HUES6 (cell line): Measurements from ENCODE around the gene TNKS2.

Experiments
- H3K27ac ChIP-seq: 2 replicates; pipeline ENCODE4 v1.7.0; 2013; ENCODE audit warnings: low read depth, mild to moderate bottlenecking, low read length, inconsistent platforms
- H3K27me3 ChIP-seq: 2 replicates; pipeline ENCODE4 v1.6.1; 2013; ENCODE audit warnings: low read length; ENCODE audit not compliant: control insufficient read depth, insufficient read depth
- H3K36me3 ChIP-seq: 2 replicates; pipeline ENCODE4 v1.6.1; 2013; ENCODE audit warnings: low read length; ENCODE audit not compliant: control insufficient read depth, insufficient read depth
- H3K4me1 ChIP-seq: 2 replicates; pipeline ENCODE4 v1.6.1; 2013; ENCODE audit warnings: low read length; ENCODE audit not compliant: control insufficient read depth, insufficient read depth
- H3K4me3 ChIP-seq: 2 replicates; pipeline ENCODE4 v1.5.1; 2013; ENCODE audit warnings: low read depth, low read length
- H3K9ac ChIP-seq: one replicate; pipeline ENCODE4 v1.6.1; 2013; ENCODE audit warnings: mild to moderate bottlenecking, low read length
- H3K9me3 ChIP-seq: 2 replicates; pipeline ENCODE4 v1.6.1; 2013; ENCODE audit warnings: low read depth, low read length; ENCODE audit not compliant: control insufficient read depth, insufficient read depth

TNKS2 gene

GRCh38 chr10:91813251-91813650 lies 15.0 kb downstream of the TNKS2 start:
- H3K9ac ChIP-seq, result no peak overlapping the region
- no peaks in the 10 kb centered on the region for H3K9me3 ChIP-seq
- no peaks in the 10 kb centered on the region for H3K4me1 ChIP-seq
- peaks cover 58% of the 10 kb centered on the region for H3K36me3 ChIP-seq
- no peak overlapping the region for H3K27ac ChIP-seq
- H3K27me3 ChIP-seq, result no peaks in the 10 kb centered on the region
- no peak overlapping the region for H3K4me3 ChIP-seq

DNA sequence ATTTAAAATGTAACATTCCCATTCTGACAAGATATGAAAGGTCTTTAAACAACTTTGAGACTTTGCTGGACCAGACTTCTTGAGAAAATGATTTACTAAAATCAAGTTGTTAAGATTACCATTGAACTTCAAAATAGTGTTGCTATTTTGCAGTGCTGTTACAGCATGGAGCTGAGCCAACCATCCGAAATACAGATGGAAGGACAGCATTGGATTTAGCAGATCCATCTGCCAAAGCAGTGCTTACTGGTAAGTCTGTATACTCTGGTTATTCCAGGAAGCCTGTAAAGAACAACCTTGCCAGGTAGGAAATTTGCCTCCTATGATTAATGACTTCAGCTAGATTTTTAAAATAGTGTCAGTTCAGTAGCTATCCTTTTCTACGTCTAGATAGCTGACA lies 18.8 kb downstream of the TNKS2 start:
- no peak overlapping the region for H3K9ac ChIP-seq
- H3K4me3 ChIP-seq, result no peak overlapping the region
- H3K27ac ChIP-seq, result no peak overlapping the region
- peaks cover 94% of the 10 kb centered on the region for H3K36me3 ChIP-seq
- no peaks in the 10 kb centered on the region for H3K4me1 ChIP-seq
- H3K27me3 ChIP-seq, result no peaks in the 10 kb centered on the region
- H3K9me3 ChIP-seq, result no peaks in the 10 kb centered on the region

DNA sequence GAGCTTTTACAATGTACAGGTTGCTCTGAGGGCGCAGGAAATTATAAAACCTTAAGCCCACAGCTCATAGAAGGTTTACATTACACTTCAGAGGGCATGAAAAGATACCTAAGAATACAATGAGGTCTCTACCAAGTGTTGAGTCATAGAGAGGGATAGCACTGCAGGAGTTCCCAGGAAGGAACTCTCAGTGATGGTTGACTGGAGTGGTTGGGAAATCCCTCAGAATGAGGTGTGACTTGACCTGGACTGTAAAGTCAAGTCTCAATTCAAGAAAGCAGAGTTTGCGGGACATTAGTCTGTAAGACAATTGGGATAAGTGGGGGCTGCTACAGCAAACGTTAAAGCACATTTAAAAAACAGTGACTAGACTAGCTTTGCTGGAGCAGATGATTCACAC lies 21.9 kb downstream of the TNKS2 start:
- Histone ChIP-seq H3K9ac (no peak overlapping the region), H3K36me3 (peaks cover 91% of the 10 kb centered on the region), H3K27me3 (no peaks in the 10 kb centered on the region), H3K27ac (no peak overlapping the region), H3K9me3 (no peaks in the 10 kb centered on the region), H3K4me3 (no peak overlapping the region), H3K4me1 (no peaks in the 10 kb centered on the region)

GRCh38 chr10:91824076-91824475 lies 25.9 kb downstream of the TNKS2 start:
- Histone ChIP-seq H3K4me3 (no peak overlapping the region), H3K9me3 (no peaks in the 10 kb centered on the region), H3K4me1 (no peaks in the 10 kb centered on the region), H3K27ac (no peak overlapping the region), H3K9ac (no peak overlapping the region), H3K36me3 (peaks cover 96% of the 10 kb centered on the region), H3K27me3 (no peaks in the 10 kb centered on the region)

DNA sequence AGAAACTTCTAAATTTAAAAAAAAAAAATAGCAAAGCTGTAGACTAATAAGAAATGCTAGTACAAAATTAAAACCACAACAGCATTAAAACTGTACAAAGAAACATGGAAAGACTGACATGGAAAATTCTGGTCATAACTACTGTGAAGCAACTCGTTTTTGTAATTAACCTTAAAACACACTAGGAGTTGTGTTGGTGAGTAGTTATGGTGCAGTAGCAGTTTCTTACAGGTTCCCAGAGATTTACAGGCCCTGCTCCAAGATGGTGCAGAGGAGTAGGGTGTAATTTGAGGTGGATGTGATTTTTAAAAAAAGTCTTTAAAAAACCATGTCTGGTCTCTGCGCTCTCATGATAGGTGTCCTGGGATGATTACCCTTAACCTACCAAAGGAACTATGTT lies 31.0 kb downstream of the TNKS2 start:
- no peaks in the 10 kb centered on the region for H3K27me3 ChIP-seq
- H3K4me1 ChIP-seq, result no peaks in the 10 kb centered on the region
- H3K36me3 ChIP-seq, result peaks cover 97% of the 10 kb centered on the region
- H3K9ac ChIP-seq, result no peak overlapping the region
- no peak overlapping the region for H3K27ac ChIP-seq
- H3K4me3 ChIP-seq, result no peak overlapping the region
- H3K9me3 ChIP-seq, result no peaks in the 10 kb centered on the region

DNA sequence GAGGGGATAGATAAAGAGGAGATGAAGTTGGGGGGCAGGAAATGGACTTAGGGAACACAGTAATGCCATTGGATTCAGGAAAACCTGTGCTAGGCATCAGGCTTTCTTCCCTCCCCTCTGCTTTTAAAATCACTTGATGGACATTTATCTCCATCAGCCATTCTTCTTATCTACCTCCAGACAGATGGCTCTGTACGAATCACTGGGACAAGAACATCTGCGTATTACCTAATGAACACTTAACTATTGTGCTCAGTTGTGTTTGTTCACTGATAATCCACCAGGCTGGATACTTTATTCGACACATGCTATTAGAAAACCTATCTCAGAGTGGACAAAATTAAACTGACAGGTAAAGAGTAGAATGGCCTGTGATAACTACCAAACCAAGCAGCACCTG lies 40.0 kb downstream of the TNKS2 start:
- Histone ChIP-seq H3K9me3 (no peaks in the 10 kb centered on the region), H3K4me3 (no peak overlapping the region), H3K4me1 (no peaks in the 10 kb centered on the region), H3K27me3 (no peaks in the 10 kb centered on the region), H3K27ac (no peak overlapping the region), H3K36me3 (peaks cover 95% of the 10 kb centered on the region), H3K9ac (no peak overlapping the region)

GRCh38 chr10:91843083-91843482 lies 44.9 kb downstream of the TNKS2 start:
- Histone ChIP-seq H3K27me3 (no peaks in the 10 kb centered on the region), H3K4me3 (no peak overlapping the region), H3K36me3 (peaks cover 96% of the 10 kb centered on the region)

GRCh38 chr10:91856637-91857036 lies 58.4 kb downstream of the TNKS2 start:
- Histone ChIP-seq H3K36me3 (peaks cover 94% of the 10 kb centered on the region), H3K9me3 (no peaks in the 10 kb centered on the region), H3K27ac (no peak overlapping the region), H3K27me3 (no peaks in the 10 kb centered on the region), H3K9ac (no peak overlapping the region), H3K4me1 (no peaks in the 10 kb centered on the region), H3K4me3 (no peak overlapping the region)

More at GRCh38 chr10:91843083-91843482, 44.9 kb downstream of the TNKS2 start:
- H3K9me3 ChIP-seq, result no peaks in the 10 kb centered on the region
- H3K4me1 ChIP-seq, result no peaks in the 10 kb centered on the region
- H3K27ac ChIP-seq, result no peak overlapping the region
- no peak overlapping the region for H3K9ac ChIP-seq

DNA sequence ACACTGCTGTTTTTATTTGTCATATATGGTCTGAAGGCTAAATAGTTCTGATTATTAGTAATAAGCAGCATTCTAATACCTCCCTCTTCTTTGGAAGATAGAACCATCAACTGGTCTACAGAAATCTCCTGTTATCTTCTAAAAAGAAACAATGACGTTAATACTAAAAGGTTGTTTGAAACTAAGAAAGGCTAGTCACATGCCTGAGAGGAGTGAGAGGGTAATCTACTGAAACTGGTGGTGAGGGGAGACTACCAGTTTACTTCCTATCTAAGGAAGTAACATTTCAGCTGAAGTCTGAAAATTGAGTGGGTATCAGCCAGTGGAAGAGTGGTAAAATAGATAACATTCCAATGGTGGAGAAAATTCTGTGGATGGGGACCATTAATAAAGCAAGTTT lies 62.7 kb downstream of the TNKS2 start:
- no peaks in the 10 kb centered on the region for H3K27me3 ChIP-seq
- H3K27ac ChIP-seq, result no peak overlapping the region
- H3K9ac ChIP-seq, result no peak overlapping the region
- H3K4me1 ChIP-seq, result peaks cover 7% of the 10 kb centered on the region
- peaks cover 80% of the 10 kb centered on the region for H3K36me3 ChIP-seq
- no peaks in the 10 kb centered on the region for H3K9me3 ChIP-seq
- no peak overlapping the region for H3K4me3 ChIP-seq

DNA sequence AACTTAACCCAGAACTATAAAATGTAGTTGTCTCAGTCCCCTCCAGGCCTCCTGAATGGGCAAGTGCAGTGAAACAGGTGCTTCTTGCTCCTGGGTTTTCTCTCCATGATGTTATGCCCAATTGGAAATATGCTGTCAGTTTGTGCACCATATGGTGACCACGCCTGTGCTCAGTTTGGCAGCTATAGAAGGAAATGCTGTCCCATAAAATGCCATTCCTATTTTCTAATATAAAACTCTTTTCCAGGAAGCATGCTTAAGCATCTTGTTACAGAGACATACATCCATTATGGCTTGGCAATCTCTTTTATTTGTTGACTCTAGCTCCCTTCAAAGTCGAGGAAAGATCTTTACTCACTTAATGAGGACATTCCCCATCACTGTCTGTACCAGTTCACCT lies 65.9 kb downstream of the TNKS2 start:
- Histone ChIP-seq H3K9ac (no peak overlapping the region), H3K4me3 (no peak overlapping the region), H3K36me3 (peaks cover 53% of the 10 kb centered on the region), H3K4me1 (peaks cover 11% of the 10 kb centered on the region), H3K9me3 (no peaks in the 10 kb centered on the region), H3K27me3 (no peaks in the 10 kb centered on the region), H3K27ac (no peak overlapping the region)

- no peak overlapping the region for H3K4me3 ChIP-seq
- H3K4me1 ChIP-seq, result peaks cover 16% of the 10 kb centered on the region
- no peak overlapping the region for H3K9ac ChIP-seq
- H3K27ac ChIP-seq, result no peak overlapping the region
- peaks cover 47% of the 10 kb centered on the region for H3K36me3 ChIP-seq
- H3K9me3 ChIP-seq, result no peaks in the 10 kb centered on the region
- H3K27me3 ChIP-seq, result no peaks in the 10 kb centered on the region
Observed at GRCh38 chr10:91864744-91865143, 66.5 kb downstream of the TNKS2 start.

DNA sequence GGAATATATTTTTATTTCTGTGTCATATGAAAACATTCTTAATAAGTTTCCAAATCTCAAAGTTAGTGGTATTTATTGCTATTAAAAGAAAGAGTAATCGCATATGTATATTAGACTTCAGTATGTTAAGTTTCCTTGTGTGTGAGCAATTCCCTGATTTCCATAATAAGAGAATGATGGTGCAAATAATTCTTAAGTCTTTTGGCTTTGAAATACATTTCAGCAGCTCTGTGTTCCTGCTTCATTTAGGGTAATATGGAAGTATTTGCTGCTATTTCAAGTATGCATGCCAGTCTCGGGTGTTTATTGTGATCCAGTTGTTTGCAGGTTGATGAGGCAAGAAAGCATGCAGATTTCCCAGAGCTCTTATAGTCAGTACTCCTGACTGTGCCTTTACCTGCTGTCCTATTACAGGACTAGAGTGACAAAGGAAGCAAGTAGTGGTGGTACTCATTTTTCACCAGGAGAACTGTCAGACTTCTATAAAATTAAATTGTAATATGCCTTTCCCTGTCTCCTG lies 67.4 kb downstream of the TNKS2 start:
- Histone ChIP-seq H3K9me3 (no peaks in the 10 kb centered on the region), H3K4me1 (peaks cover 16% of the 10 kb centered on the region), H3K9ac (no peak overlapping the region), H3K27ac (no peak overlapping the region; the same call in 1 of the 2 replicates), H3K4me3 (no peak overlapping the region), H3K27me3 (no peaks in the 10 kb centered on the region), H3K36me3 (peaks cover 38% of the 10 kb centered on the region)
